Fibroblast of lung (primary cell): Measurements from ENCODE around the gene ZNF624. TPM values are rescaled to one million over a fixed set of nuclear protein-coding genes. Genes with fewer than 3 reads are reported as not detected.
"Not testable (repeated sequence)": the region's sequence is repeated elsewhere in the genome, so short reads cannot be mapped to it uniquely, and the experiment has no call there.

Experiments
- DNase-seq, 2 donors: peaks; one replicate each; pipeline versions ENCODE4 v3.0.0 to v3.0.0-alpha.2; 2010; ENCODE audit warnings: low read depth in 2 of 2
- H2AFZ ChIP-seq: 2 replicates; pipeline ENCODE4 v1.5.1; 2012; ENCODE audit warnings: low read length, control low read depth, inconsistent platforms
- H3K27ac ChIP-seq: 2 replicates; pipeline ENCODE4 v1.5.1; 2011; ENCODE audit warnings: low read length, control low read depth; ENCODE audit not compliant: insufficient read depth
- H3K27me3 ChIP-seq: 2 replicates; pipeline ENCODE4 v1.5.1; 2011; ENCODE audit warnings: mild to moderate bottlenecking, low read length; ENCODE audit not compliant: control insufficient read depth, insufficient read depth
- H3K36me3 ChIP-seq: 2 replicates; pipeline ENCODE4 v1.5.1; 2011; ENCODE audit warnings: low read length; ENCODE audit not compliant: control insufficient read depth, insufficient read depth
- H3K4me1 ChIP-seq: 2 replicates; pipeline ENCODE4 v1.5.1; 2011; ENCODE audit warnings: low read length; ENCODE audit not compliant: control insufficient read depth, insufficient read depth; ENCODE audit errors: extremely low read depth
- H3K4me2 ChIP-seq: 2 replicates; pipeline ENCODE4 v1.5.1; 2011; ENCODE audit warnings: low read length, control low read depth; ENCODE audit not compliant: insufficient read depth; ENCODE audit errors: extremely low read depth
- H3K4me3 ChIP-seq, 4 experiments: fragments of 200-600 bp in 1 of 4; sonication (generic) in 1 of 4; replicated peaks in 1 of 4; 2 replicates each; pipeline ENCODE4 v1.5.1; 2011 to 2016; ENCODE audit warnings: low read length in 4 of 4, low read depth in 3 of 4, mild to moderate bottlenecking in 3 of 4, control low read depth in 2 of 4, inconsistent platforms in 1 of 4, mixed read lengths in 1 of 4; ENCODE audit not compliant: insufficient read depth in 1 of 4; ENCODE audit errors: control extremely low read depth in 1 of 4
- H3K79me2 ChIP-seq: 2 replicates; pipeline ENCODE4 v1.5.1; 2012; ENCODE audit warnings: mild to moderate bottlenecking, low read length, inconsistent platforms; ENCODE audit not compliant: control insufficient read depth, insufficient read depth
- H3K9ac ChIP-seq: 2 replicates; pipeline ENCODE4 v1.5.1; 2011; ENCODE audit warnings: mild to moderate bottlenecking, low read length, control low read depth; ENCODE audit not compliant: insufficient read depth
- H3K9me3 ChIP-seq: 2 replicates; pipeline ENCODE4 v1.5.1; 2012; ENCODE audit warnings: low read depth, low read length; ENCODE audit not compliant: control insufficient read depth, insufficient read depth
- H4K20me1 ChIP-seq: 2 replicates; pipeline ENCODE4 v1.5.1; 2011; ENCODE audit warnings: low read length; ENCODE audit not compliant: control insufficient read depth, insufficient read depth; ENCODE audit errors: extremely low read depth
- CTCF ChIP-seq, 2 donors: IDR thresholded peaks in 1 of 2; conservative IDR thresholded peaks in 1 of 2; 1 replicate in 1 of 2; 2 replicates in 1 of 2; pipeline ENCODE4 v1.5.1; 2011 to 2012; ENCODE audit warnings: low read length in 2 of 2, control low read depth in 1 of 2, inconsistent platforms in 1 of 2, low read depth in 1 of 2, mild to moderate bottlenecking in 1 of 2
- EZH2 ChIP-seq: IDR thresholded peaks from 2 replicates; pipeline ENCODE4 v1.5.1; 2012; ENCODE audit warnings: low read length, control low read depth, mild to moderate bottlenecking; ENCODE audit errors: missing control alignments
- polyA plus RNA-seq, 2 donors: library from polyadenylated mRNA; depleted of rRNA in 1 of 2; stranded (reverse) in 1 of 2; unstranded in 1 of 2; fragments of >200 nt; gene quantifications; 2 replicates each; pipeline ENCODE4 v1.2.1, GENCODE V29; 2011 to 2012; ENCODE audit warnings: missing spikeins in 1 of 2
- total RNA-seq: library from RNA; depleted of rRNA; stranded (reverse); fragments of >200 nt; gene quantifications from 2 replicates; pipeline ENCODE4 v1.2.1, GENCODE V29; 2014

Gene ZNF624
- total and polyA plus RNA-seq, 2 donors (not counting 1 experiment from before 2014, with no cell fraction given) = 3.0 to 7.6 TPM

DNA sequence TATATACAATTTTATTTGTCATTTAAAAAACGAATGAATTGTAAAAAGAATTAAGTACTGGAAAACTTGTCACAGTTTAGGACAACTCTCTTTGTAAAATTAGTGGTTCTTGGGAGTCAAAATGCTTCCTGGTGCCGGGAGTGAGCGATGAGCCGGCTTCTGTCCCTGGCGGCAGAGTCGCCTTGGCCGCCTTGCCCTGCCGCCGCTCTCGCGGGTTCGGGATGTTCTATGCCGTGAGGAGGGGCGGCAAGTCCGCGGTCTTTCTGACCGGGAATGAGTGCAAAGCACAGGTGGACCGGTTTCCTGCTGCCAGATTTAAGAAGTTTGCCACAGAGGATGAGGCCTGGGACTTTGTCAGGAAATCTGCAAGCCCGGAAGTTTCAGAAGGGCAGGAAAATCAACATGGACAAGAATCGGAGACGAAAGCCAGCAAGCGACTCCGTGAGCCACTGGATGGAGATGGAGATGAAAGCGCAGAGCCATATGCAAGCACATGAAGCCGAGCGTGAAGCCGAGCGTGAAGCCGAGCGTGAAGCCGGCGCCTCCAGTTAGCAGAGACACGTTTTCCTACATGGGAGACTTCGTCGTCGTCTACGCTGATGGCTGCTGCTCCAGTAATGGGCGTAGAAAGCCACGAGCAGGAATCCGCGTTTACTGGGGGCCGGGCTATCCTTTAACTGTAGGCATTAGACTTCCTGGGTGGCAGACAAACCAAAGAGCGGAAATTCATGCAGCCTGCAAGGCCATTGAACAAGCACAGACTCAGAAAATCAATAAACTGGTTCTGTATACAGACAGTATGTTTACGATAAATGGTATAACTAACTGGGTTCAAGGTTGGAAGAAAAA is 29.9 kb upstream of the ZNF624 start:
- H3K27ac ChIP-seq, H3K79me2 ChIP-seq, DNase-seq, H3K36me3 ChIP-seq, H2AFZ ChIP-seq, H3K4me1 ChIP-seq, H3K4me3 ChIP-seq, H4K20me1 ChIP-seq, H3K9ac ChIP-seq, H3K4me2 ChIP-seq, H3K9me3 ChIP-seq, H3K27me3 ChIP-seq: not testable (repeated sequence)

DNA sequence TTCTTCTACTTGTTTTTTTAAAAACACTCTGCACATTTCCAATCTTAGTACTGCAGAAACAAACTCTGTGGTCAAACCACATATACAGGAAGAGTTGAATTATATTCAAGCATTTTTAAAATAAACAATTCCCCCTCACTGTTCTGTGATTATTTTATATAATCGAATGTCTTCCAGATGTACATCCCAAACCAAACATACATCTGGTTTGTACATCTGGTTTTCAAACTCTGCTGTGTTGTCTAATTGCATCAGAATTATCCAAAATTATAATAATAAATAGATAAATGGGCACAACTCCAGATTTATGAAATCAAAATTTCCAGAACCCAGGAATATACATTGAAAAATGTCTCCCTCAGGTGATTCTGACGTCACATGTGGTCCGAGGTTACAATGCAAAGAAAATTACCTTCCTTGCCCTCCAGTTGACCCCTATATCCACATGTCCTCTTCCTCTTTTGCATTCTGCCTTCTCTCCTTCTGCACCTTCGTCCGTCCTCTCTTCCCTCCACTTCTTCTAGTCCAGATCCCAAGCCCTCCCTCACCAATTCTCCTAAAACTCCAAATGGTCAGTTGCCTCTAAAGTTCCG is 23.1 kb upstream of the ZNF624 start:
- Histone ChIP-seq H3K4me3 (no peak overlapping the region), H3K4me2 (no peak overlapping the region), H4K20me1 (no peaks in the 10 kb centered on the region), H3K4me1 (no peaks in the 10 kb centered on the region), H3K27me3 (no peaks in the 10 kb centered on the region), H3K36me3 (no peaks in the 10 kb centered on the region), H2AFZ (no peak overlapping the region), H3K9me3 (no peaks in the 10 kb centered on the region), H3K9ac (no peak overlapping the region), H3K27ac (no peak overlapping the region), H3K79me2 (no peaks in the 10 kb centered on the region)
- DNase-seq = peak in 1 of 2 donors; percentile 71
- TF ChIP-seq EZH2 (no peak), CTCF (conservative IDR thresholded peaks at IDR 0.05 in 1 of 2, IDR thresholded peaks at IDR 0.05 in 1 of 2; ENCODE audit: low read depth in 1 of 2, low read length in 2 of 2) (no peak)

- Histone ChIP-seq H3K4me2 (peak overlapping the region; percentile 35), H3K4me3 (peak overlapping the region in 1 of 4 experiments; percentile 38), H3K27me3 (peaks cover 11% of the 10 kb centered on the region)
- not testable (repeated sequence) for H3K4me1 ChIP-seq, DNase-seq, H3K27ac ChIP-seq, H3K79me2 ChIP-seq, H3K9ac ChIP-seq, H2AFZ ChIP-seq, H4K20me1 ChIP-seq, H3K36me3 ChIP-seq, H3K9me3 ChIP-seq
Observed at GRCh38 chr17:16666907-16667636, 13.4 kb upstream of the ZNF624 start.

- peak overlapping the region in 1 of 4 experiments; percentile 38 for H3K4me3 ChIP-seq
- not testable (repeated sequence) for H3K79me2 ChIP-seq, H3K27ac ChIP-seq, H3K4me1 ChIP-seq, H3K9ac ChIP-seq, DNase-seq, H2AFZ ChIP-seq, H4K20me1 ChIP-seq, H3K9me3 ChIP-seq, H3K36me3 ChIP-seq, H3K4me2 ChIP-seq
- peaks cover 11% of the 10 kb centered on the region for H3K27me3 ChIP-seq
Observed at GRCh38 chr17:16666553-16666906, 12.9 kb upstream of the ZNF624 start.
